IMR-90 (cell line): ENCODE measurements around the gene ST6GALNAC3.

Source experiments
- BHLHE40 ChIP-seq: fragments of 150-350 bp; IDR thresholded peaks from 2 replicates; pipeline ENCODE4 v1.6.1; 2016; ENCODE audit warnings: mild to moderate bottlenecking, low read depth, low read length
- CEBPB ChIP-seq: IDR thresholded peaks from 2 replicates; pipeline ENCODE4 v1.6.1; 2012; ENCODE audit warnings: low read depth, low read length, improper control_type of control experiment
- FOS ChIP-seq: fragments of 150-350 bp; IDR thresholded peaks from 2 replicates; pipeline ENCODE4 v1.6.1; 2016; ENCODE audit warnings: low read depth, low read length
- MAFK ChIP-seq: IDR thresholded peaks from 2 replicates; pipeline ENCODE4 v1.6.1; 2012; ENCODE audit warnings: low read depth, low read length, improper control_type of control experiment
- MAZ ChIP-seq: IDR thresholded peaks from 2 replicates; pipeline ENCODE4 v1.6.1; 2012; ENCODE audit warnings: low read depth, mild to moderate bottlenecking, low read length, improper control_type of control experiment, moderate library complexity, borderline replicate concordance
- MXI1 ChIP-seq: IDR thresholded peaks from 2 replicates; pipeline ENCODE4 v1.6.1; 2012; ENCODE audit warnings: low read depth, mild to moderate bottlenecking, low read length, moderate library complexity, borderline replicate concordance
- POLR2A ChIP-seq: IDR thresholded peaks from 2 replicates; pipeline ENCODE4 v1.6.1; 2012; ENCODE audit warnings: mild to moderate bottlenecking, low read depth, low read length
- RAD21 ChIP-seq: IDR thresholded peaks from 2 replicates; pipeline ENCODE4 v1.6.1; 2012; ENCODE audit warnings: low read length, improper control_type of control experiment
- RCOR1 ChIP-seq: IDR thresholded peaks from 2 replicates; pipeline ENCODE4 v1.6.1; 2012; ENCODE audit warnings: mild to moderate bottlenecking, low read length, improper control_type of control experiment; ENCODE audit not compliant: insufficient replicate concordance
- RFX5 ChIP-seq: IDR thresholded peaks from 2 replicates; pipeline ENCODE4 v1.8.0; 2012; ENCODE audit warnings: low read depth, mild to moderate bottlenecking, low read length, moderate library complexity
- SMC3 ChIP-seq: fragments of 150-350 bp; IDR thresholded peaks from 2 replicates; pipeline ENCODE4 v1.6.1; 2016; ENCODE audit warnings: low read depth, mild to moderate bottlenecking, antibody characterized with exemption, low read length, moderate library complexity
- TF ChIP-seq, protein P1 (sequence below): fragments of 150-350 bp; IDR thresholded peaks from 2 replicates; pipeline ENCODE4 v1.6.1; 2016; ENCODE audit warnings: low read depth, mild to moderate bottlenecking, low read length, moderate library complexity, borderline replicate concordance
- TF ChIP-seq, protein P2 (sequence below): fragments of 150-350 bp; IDR thresholded peaks from 2 replicates; pipeline ENCODE4 v1.6.1; 2017; ENCODE audit warnings: mild to moderate bottlenecking, antibody characterized with exemption, low read length, low read depth
- TF ChIP-seq, protein P3 (sequence below): conservative IDR thresholded peaks from 2 replicates; pipeline ENCODE4 v1.5.1; 2012; ENCODE audit warnings: mild to moderate bottlenecking, low read depth, low read length, improper control_type of control experiment

DNA sequence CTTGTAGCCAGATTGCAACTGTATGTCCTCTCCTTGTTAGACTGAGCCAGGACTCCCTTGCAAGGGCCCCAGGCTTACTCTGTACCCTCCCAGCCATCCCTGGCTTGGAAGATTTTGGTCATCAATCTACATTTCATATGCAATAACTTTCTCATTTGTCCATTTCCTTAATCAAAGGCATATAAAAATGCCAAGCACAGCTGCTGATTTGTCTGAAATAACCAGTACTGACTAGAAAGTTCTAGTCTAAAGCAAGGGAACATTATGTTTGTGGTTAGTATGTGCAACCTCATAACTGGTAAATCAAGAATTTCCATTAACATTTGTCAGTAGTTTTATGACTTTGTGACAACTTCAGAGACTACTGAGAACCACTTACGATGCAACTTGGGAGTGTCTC, 370.2 kb downstream of the ST6GALNAC3 start:
- TF ChIP-seq POLR2A (no peak), BHLHE40 (no peak), RCOR1 (no peak), CEBPB (no peak), MAFK (no peak), RFX5 (no peak), MAZ (no peak), FOS (no peak), MXI1 (no peak), RAD21 (no peak), SMC3 (no peak)
- TF ChIP-seq, protein P1, sequence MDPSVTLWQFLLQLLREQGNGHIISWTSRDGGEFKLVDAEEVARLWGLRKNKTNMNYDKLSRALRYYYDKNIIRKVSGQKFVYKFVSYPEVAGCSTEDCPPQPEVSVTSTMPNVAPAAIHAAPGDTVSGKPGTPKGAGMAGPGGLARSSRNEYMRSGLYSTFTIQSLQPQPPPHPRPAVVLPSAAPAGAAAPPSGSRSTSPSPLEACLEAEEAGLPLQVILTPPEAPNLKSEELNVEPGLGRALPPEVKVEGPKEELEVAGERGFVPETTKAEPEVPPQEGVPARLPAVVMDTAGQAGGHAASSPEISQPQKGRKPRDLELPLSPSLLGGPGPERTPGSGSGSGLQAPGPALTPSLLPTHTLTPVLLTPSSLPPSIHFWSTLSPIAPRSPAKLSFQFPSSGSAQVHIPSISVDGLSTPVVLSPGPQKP: no peak
- TF ChIP-seq, protein P2, sequence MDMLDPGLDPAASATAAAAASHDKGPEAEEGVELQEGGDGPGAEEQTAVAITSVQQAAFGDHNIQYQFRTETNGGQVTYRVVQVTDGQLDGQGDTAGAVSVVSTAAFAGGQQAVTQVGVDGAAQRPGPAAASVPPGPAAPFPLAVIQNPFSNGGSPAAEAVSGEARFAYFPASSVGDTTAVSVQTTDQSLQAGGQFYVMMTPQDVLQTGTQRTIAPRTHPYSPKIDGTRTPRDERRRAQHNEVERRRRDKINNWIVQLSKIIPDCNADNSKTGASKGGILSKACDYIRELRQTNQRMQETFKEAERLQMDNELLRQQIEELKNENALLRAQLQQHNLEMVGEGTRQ: no peak
- TF ChIP-seq, protein P3, sequence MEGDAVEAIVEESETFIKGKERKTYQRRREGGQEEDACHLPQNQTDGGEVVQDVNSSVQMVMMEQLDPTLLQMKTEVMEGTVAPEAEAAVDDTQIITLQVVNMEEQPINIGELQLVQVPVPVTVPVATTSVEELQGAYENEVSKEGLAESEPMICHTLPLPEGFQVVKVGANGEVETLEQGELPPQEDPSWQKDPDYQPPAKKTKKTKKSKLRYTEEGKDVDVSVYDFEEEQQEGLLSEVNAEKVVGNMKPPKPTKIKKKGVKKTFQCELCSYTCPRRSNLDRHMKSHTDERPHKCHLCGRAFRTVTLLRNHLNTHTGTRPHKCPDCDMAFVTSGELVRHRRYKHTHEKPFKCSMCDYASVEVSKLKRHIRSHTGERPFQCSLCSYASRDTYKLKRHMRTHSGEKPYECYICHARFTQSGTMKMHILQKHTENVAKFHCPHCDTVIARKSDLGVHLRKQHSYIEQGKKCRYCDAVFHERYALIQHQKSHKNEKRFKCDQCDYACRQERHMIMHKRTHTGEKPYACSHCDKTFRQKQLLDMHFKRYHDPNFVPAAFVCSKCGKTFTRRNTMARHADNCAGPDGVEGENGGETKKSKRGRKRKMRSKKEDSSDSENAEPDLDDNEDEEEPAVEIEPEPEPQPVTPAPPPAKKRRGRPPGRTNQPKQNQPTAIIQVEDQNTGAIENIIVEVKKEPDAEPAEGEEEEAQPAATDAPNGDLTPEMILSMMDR: no peak
